Neuron (in vitro differentiated cells): ENCODE measurements around the gene FOXO3B.
A peak's percentile ranks its signal among the peaks of the same experiment; 100 is the strongest.
"Not testable (repeated sequence)": the region's sequence is repeated elsewhere in the genome, so short reads cannot be mapped to it uniquely, and the experiment has no call there.

Source experiments
- H2AFZ ChIP-seq: one replicate; pipeline ENCODE4 v1.6.1; 2013; ENCODE audit warnings: low read depth, mild to moderate bottlenecking, inconsistent platforms, low read length, moderate library complexity
- H3K27me3 ChIP-seq: one replicate; pipeline ENCODE4 v1.6.1; 2013; ENCODE audit warnings: low read length; ENCODE audit not compliant: insufficient read depth
- H3K36me3 ChIP-seq: one replicate; pipeline ENCODE4 v1.6.1; 2013; ENCODE audit warnings: low read length; ENCODE audit not compliant: insufficient read depth
- H3K4me1 ChIP-seq: one replicate; pipeline ENCODE4 v1.6.1; 2013; ENCODE audit warnings: low read length; ENCODE audit not compliant: insufficient read depth
- H3K4me3 ChIP-seq: 2 replicates; pipeline ENCODE4 v1.5.1; 2013; ENCODE audit warnings: mild to moderate bottlenecking, low read length, moderate library complexity
- H3K9me3 ChIP-seq: one replicate; pipeline ENCODE4 v1.6.1; 2013; ENCODE audit warnings: low read length

The FOXO3B gene

DNA sequence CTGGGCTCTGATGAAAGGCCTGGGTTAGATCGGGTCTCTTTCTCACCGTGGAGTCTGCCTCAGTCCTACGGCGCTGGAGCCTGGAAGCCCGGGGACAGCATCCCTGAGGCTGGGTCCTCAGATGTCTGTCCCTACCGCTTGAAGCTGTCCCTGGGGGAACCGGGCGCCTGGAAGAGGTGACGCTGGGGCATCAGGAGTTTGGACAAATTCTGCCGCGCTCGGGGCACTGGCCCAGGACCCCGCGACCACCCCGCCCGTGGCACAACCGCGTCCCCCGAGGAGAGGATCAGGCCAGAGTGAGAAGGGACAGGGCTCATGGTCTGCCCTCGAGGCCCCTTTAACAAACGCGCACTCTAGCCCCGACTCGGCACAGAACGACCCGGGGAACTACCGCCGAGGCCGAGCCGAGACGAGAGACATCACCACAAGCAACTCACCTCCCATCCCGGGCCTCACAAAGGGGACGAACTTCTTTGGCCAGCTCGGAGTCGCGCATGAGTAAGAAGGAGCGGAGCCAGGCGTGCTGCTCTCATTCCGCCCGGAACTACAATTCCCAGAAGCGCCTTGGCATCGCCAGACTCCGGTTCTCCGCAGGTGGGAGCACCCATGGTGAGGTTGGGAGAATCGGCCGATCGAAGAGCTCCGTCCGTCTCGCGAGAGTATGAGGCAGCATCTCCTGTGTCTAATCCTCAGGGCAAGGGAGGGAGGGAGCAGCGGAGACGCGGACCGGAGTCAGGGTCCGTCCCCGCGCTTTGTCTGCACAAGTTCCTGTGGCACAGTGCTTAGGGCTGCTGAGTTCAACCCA, at the start of gene FOXO3B:
Gene FOXO3B (minus strand): TSS at position 548 of the 805 bp plus-strand sequence. CDS start 663 bp downstream, outside the sequence.
- not testable (repeated sequence) for H2AFZ ChIP-seq, H3K9me3 ChIP-seq, H3K36me3 ChIP-seq

GRCh38 chr17:18723509-18723908, 41.4 kb upstream of the FOXO3B start:
- not testable (repeated sequence) for H3K27me3 ChIP-seq, H3K36me3 ChIP-seq, H3K4me1 ChIP-seq, H3K9me3 ChIP-seq, H3K4me3 ChIP-seq, H2AFZ ChIP-seq

More for the DNA sequence above, at the start of gene FOXO3B:
- H3K4me1 ChIP-seq, H3K27me3 ChIP-seq: not testable (repeated sequence)
- H3K4me3 ChIP-seq = peak within 1 kb of the TSS; percentile 58

DNA sequence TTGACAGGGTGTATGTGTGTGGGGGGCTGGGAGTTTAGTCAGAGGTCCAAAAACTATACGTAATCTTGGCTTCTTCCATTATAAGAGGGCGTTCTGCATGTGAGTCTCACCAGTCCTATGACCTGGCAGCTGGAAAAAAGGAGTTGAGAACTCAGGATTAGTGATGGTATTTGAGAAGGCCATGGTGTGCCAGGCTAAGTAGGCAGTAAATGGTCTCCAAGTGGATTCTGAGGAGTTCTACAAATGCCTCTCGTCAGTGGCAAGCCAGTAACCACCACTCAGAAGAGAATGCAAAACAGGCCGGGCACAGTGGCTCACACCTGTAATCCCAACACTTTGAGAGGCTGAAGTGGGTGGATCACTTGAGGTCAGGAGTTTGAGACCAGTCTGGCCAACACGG, 40.5 kb upstream of the FOXO3B start:
- not testable (repeated sequence) for H3K27me3 ChIP-seq, H3K9me3 ChIP-seq, H3K4me3 ChIP-seq

GRCh38 chr17:18721775-18722547, 39.8 kb upstream of the FOXO3B start:
- H3K4me3 ChIP-seq, H3K9me3 ChIP-seq, H3K36me3 ChIP-seq, H3K27me3 ChIP-seq, H2AFZ ChIP-seq, H3K4me1 ChIP-seq: not testable (repeated sequence)

More for the DNA sequence above, 40.5 kb upstream of the FOXO3B start:
- H3K4me1 ChIP-seq, H3K36me3 ChIP-seq, H2AFZ ChIP-seq: not testable (repeated sequence)

DNA sequence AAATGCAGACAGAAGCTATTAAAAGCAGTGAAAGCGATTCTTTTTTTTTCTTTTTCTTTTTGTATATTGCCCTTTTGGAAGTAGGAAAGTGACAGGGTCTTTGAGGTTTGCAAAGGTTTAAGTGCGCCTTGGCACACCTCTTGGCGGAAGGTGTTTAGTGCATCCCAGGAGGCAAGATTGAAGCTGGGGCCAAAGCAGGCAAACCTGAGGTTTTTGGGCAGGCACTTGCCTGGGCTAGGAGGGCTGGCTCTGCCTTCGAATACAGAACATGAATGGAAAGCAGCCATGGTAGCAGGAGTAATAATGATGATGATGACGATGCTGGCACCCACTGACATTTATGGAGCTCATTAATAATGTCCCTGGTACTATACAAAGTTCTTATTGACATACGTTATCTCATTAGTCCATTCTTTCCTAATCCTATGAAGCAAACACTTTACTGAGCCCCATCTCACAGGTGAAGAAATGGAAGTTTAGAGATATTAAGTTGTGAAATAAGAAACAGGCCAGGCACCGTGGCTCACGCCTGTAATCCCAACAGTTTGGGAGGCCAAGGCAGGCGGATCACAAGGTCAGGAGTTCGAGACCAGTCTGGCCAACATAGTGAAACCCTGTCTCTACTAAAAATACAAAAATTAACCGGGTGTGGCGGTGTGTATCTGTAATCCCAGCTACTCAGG, 37.5 kb upstream of the FOXO3B start:
- H3K36me3 ChIP-seq, H2AFZ ChIP-seq, H3K4me1 ChIP-seq, H3K27me3 ChIP-seq, H3K4me3 ChIP-seq, H3K9me3 ChIP-seq: not testable (repeated sequence)

GRCh38 chr17:18718643-18719427, 36.7 kb upstream of the FOXO3B start:
- not testable (repeated sequence) for H2AFZ ChIP-seq, H3K4me1 ChIP-seq, H3K27me3 ChIP-seq, H3K4me3 ChIP-seq, H3K9me3 ChIP-seq, H3K36me3 ChIP-seq

DNA sequence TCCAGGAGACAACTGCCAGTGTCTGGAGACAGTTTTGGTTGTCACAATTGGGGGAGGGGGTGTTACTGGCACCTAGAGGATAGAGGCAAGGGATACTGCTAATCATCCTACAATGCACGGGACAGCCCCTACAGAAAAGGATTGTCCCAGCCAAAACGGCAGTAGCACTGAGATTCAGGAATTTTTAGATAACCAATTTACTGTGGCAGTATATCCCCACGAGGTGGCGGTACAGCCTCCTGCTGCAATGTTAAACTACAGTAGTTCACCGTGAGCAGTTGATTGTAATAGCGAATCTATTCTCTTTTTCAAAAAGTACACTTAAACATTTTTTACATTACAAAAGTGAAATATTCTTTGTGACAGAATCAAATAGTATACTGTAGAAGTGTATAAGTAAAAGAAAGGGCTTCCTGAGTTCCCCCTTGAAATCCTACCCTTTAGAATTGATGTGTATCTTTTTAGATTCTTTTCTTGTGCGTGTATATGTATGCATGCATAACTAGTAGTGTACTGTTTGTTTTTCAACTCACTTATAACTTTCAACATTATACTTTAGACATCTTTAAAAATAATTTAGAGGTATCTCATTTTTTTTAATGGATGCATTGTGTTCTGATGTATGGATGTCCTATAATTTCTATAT, 30.4 kb upstream of the FOXO3B start:
- not testable (repeated sequence) for H3K9me3 ChIP-seq, H2AFZ ChIP-seq, H3K27me3 ChIP-seq, H3K4me3 ChIP-seq, H3K4me1 ChIP-seq, H3K36me3 ChIP-seq

GRCh38 chr17:18708215-18708614, 26.1 kb upstream of the FOXO3B start:
- H3K36me3 ChIP-seq, H2AFZ ChIP-seq, H3K9me3 ChIP-seq, H3K4me3 ChIP-seq, H3K4me1 ChIP-seq, H3K27me3 ChIP-seq: not testable (repeated sequence)

- not testable (repeated sequence) for H2AFZ ChIP-seq, H3K9me3 ChIP-seq, H3K4me3 ChIP-seq, H3K36me3 ChIP-seq, H3K27me3 ChIP-seq, H3K4me1 ChIP-seq
Observed at GRCh38 chr17:18705955-18706354, 23.8 kb upstream of the FOXO3B start.

- peak overlapping the region; percentile 78 for H3K4me3 ChIP-seq
- H2AFZ ChIP-seq = peak overlapping the region; percentile 92
- not testable (repeated sequence) for H3K9me3 ChIP-seq, H3K27me3 ChIP-seq, H3K36me3 ChIP-seq, H3K4me1 ChIP-seq
Observed at GRCh38 chr17:18698473-18699103, 16.5 kb upstream of the FOXO3B start.

GRCh38 chr17:18695143-18695542, 13.0 kb upstream of the FOXO3B start:
- H3K4me3 ChIP-seq, H3K4me1 ChIP-seq, H3K36me3 ChIP-seq, H3K9me3 ChIP-seq, H3K27me3 ChIP-seq, H2AFZ ChIP-seq: not testable (repeated sequence)

DNA sequence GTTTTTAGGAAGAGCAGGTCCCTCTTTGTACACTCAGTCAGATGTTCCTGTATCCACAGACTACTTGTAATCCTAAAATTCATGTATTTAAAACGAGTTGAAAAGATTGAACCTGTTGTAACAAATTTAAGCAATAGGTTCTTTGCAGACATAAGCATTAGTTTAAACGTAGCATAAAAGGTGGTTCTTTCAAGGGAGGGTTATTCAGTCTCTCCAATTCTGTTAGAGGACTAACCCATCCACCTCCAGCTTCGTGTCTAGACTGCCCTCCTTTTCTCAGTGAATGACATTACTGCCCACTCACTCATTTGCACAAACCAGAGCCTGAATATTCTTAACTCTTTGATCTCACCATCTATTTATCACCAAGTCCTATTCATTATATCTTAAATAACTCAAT, 554 bp upstream of the FOXO3B start:
- H3K27me3 ChIP-seq, H2AFZ ChIP-seq, H3K9me3 ChIP-seq, H3K36me3 ChIP-seq, H3K4me1 ChIP-seq: not testable (repeated sequence)
- peak overlapping the region; percentile 58 for H3K4me3 ChIP-seq
